DMS53 (cell line): Measurements from ENCODE around the gene GSDME.
"Not testable (repeated sequence)": the region's sequence is repeated elsewhere in the genome, so short reads cannot be mapped to it uniquely, and the experiment has no call there.

ENCODE experiments used
- DNase-seq: peaks from one replicate; lab custom pipeline; 2025; lab: John Stamatoyannopoulos, UW

The GSDME gene

DNA sequence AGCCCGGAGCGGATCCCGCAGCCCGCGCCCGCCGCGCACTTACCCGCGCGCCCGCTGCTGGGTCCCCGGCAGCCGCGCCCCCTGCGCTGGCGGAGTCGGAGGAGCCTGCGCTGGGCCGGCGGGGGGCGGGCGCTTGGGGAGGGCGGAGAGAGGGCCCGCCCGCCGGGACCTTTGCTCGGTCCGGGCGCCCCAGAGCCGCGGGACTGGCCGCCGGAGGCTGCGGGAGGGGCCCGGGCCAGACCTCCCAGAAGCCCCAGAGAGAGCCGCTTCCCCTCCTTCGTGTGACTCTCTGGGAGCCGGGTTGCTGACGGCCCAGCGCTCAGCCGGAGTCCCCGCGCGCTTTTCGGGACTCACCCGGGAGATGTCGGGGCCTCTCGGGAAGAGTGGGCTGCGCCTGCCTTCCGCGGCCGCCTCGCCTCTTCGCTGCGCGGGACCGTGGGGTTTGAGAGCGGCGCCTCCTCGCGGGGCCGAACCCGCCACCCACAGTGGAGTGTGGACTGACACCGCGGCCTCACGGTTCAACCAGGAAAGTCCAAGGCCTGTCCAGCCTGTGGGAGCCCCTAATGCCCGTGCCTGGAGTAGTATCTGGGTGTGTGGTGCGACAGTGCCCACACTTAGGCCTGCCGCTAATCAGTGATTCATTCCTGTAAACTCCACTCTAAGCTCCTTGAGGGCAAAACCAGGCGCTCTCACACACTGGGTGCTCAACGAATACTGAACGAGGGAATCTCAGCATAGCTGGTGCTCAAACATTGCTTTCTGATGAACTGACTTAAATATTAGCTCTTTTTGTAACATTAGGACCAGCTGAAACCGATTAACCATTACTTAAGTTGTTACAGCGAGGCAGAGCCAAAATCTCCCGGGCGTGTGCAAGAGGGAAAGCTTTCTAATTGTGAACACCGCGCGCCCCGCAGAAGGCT is at the start of gene GSDME:
Gene GSDME (minus strand): TSS at position 112 of the 923 bp plus-strand sequence. CDS start 7,690 bp downstream, outside the sequence.
- DNase-seq, result peak; percentile 92

GRCh38 chr7:24802300-24802699 is 45.0 kb upstream of the GSDME start:
- DNase-seq, result no peak

DNA sequence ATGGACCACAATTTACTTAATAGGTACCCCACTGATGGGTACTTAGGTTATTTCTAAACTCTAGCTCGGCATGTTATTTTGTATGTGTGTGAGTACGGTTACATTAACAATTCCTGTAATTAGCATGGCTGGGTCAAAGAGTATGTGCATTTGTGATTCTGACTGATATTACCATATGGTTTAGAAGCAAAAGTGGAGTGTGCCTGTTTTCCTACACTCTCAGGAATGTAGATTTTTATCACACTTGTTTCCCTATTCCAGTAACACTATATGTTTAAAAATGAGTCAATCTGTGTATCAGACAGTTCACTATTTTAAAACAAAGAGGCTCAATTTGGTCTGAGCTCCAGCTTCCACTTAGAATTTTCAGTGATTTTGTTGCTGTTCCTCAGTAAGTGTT is 44.6 kb upstream of the GSDME start:
- DNase-seq, result no peak

- no peak for DNase-seq
Measured at GRCh38 chr7:24800667-24801066, 43.4 kb upstream of the GSDME start.

GRCh38 chr7:24800073-24800472 is 42.8 kb upstream of the GSDME start:
- no peak for DNase-seq

DNA sequence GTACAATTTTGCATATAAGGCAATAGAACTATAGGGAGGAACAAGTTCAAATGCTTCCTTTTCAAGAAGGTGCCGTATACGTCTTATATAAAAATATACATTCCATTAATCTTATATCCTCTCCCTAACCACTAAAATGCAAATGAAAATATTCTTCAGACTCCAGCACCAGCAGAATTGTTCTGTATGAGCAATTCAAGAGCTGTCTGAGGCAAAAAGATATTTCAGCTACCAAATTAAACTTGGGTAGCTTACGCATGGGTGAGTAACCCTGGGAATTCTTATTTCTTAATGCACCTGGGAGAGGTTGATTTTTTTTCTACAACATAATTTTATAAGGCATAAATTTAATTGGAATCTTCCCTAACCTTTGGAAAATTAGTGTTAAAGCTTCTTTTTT is 42.2 kb upstream of the GSDME start:
- no peak for DNase-seq

DNA sequence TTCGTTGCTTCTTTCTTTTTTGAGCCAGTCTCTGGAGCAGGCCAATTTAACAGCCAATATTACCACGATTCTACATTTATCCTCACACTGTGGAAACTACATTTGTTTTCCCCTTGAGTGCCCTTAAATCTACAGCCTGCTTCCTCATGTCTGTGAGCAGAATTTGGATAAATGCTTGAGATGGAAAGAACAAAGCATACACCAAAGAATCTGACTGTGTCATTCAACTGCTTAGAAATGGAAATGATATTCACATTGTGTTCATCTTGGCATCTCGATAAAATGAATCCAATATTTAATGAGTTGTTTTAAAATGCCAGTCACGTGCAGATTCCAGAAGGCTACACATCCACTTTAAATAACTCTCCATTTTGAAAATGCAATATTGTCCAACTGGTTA is 41.0 kb upstream of the GSDME start:
- no peak for DNase-seq

- DNase-seq, result no peak
Measured at GRCh38 chr7:24797270-24797669, 40.0 kb upstream of the GSDME start.

DNA sequence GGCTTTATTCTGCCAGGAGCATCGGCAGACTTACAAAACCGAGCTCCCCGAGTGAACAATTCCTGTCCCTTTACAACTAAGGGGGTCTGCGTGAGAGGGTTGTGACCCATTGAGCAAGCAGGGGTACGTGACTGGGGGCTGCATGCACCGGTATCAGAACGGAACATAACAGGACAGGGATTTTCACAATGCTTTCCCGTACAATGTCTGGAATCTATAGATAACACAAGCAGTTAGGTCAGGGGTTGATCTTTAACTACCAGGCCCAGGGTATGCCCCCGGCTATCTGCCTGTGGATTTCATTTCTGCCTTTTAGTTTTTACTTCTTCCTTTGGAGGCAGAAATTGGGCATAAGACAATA is 38.1 kb upstream of the GSDME start:
- DNase-seq, result no peak

- DNase-seq, result not testable (repeated sequence)
Measured at GRCh38 chr7:24794751-24795406, 37.6 kb upstream of the GSDME start.

DNA sequence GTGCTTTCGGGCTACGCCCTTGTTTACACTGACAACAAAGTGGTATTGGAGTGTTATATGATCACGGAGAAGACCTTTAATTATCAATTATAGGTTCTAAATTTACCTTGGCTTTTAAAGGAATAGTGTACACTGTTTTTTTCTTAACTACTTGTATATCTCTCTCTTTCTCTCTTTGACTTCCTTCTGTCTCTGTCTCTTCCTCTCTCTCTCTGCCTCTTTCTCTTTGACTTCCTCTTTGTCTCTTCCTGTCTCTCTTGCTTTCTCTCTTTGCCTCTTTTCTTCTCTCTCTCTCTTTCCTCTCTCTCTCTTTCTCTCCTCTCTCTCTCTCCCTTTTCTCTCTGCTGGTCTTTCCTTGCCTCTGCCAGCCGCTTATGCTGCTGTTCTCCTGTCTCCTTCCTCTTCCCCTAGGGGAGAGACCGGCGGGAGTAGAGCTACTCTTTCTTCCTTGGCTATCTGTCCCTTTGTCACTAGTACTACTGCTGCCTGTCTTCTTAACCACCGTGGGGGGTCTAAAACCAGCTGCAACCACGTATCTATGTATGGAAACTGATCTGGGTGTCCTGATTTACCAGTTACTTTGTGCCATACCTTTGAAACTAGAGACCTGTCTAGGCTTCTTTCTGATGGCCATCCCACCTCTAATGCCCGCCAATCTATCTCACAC is 36.9 kb upstream of the GSDME start:
- no peak for DNase-seq

DNA sequence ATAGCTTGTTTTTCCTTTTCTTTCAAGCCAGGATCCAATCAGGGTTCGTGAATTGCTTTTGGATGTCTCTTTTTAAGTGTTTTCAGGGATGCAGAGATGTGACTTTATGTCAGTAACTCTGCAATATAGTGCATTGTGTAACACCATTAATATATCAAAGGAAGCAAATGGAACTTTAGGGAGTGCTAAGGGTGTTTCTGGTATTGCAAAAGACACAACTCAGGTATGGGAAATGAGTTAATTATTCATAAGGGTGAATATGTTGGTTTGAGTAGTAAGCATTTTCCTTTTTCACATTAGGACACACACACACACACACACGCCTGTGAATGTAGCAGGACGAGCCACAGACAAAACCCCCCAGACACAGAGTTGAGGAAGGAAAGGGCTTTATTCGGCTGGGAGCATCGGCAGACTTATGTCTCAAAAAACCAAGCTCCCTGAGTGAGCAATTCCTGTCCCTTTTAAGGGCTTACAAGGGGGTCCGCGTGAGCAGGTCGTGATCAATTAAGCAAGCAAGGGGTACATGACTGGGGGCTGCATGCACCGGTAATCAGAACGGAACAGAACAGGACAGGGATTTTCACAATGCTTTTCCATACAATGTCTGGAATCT is 31.8 kb upstream of the GSDME start:
- DNase-seq, result no peak

DNA sequence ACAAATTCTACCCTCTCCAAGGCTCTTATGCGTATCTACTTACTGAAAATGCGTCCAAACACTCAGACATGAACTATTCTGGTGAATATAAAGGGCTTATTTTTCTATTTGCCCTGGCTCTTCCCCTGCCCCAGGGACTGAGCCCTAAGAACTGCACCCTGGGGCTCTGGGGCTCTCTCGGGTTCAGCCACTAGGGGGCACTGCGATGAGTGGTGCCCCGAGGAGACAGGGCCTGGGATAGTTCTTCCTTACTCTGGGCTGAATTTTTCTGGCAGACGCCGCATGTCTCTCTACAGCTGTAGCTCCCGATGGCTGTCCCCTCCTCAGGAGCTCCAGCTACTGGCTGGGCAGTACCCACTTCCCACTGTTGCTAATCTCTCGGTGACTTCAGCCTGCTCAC is 30.8 kb upstream of the GSDME start:
- DNase-seq, result no peak

GRCh38 chr7:24786941-24787340 is 29.7 kb upstream of the GSDME start:
- DNase-seq, result peak; percentile 52

- no peak for DNase-seq
Measured at GRCh38 chr7:24786306-24786705, 29.0 kb upstream of the GSDME start.

DNA sequence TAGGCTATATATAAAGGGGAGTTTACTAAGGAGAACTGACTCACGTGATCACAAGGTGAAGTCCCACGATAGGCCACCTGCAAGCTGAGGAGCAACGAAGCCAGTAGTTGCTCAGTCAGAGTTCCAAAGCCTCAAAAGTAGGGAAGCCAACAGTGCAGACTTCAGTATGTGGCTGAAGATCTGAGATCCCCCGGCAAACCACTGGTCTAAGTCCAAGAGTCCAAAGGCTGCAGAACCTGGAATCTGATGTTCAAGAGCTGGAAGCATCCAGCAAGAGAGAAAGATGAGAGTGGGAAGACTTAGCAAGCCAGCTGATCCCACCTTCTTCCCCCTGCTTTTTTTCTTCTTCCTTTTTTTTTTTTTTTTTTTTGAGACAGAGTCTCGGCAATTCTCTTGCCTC is 27.0 kb upstream of the GSDME start:
- DNase-seq, result no peak

- DNase-seq, result no peak
Measured at GRCh38 chr7:24783698-24784097, 26.4 kb upstream of the GSDME start.

DNA sequence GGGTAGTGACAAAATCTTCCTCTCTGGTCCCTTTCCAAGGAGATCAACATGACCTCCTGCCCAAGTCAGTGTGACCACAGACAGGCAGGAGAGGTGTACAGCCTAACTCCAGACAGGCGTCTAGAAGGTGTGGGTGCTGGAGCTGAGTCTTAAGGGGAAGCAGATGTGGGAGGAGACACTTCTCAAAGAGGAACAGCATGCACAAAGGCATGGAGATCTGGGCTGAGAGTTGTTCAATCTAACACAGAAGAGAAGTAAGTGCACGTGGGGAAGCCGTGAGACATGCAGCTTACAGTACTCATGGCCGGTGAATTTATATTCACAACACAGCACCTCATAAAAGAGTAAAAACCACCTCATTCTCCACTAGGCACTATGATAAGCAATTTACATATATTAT is 23.8 kb upstream of the GSDME start:
- no peak for DNase-seq

GRCh38 chr7:24779283-24779655 is 22.0 kb upstream of the GSDME start:
- no peak for DNase-seq

- no peak for DNase-seq
Measured at GRCh38 chr7:24778543-24779282, 21.4 kb upstream of the GSDME start.

GRCh38 chr7:24777806-24778205 is 20.5 kb upstream of the GSDME start:
- no peak for DNase-seq

DNA sequence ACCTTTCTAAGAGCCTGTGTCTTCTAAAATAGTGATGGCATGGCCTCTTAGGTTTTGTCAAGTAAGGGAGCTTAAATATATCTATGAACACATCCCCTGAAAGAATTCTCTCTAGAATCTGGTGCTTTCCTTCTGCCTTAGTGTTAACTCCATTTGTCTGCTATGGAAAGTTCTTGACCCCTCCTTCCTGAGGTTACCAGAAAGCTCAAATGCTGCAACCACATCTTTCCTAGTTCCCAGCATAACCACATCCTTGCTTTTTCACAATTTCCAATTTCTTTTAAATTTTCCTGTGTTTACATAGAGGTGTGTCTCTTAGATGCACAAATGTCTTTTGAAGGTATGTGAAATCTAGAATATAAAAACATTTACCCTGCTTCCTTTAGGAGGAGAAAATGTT is 16.4 kb upstream of the GSDME start:
- no peak for DNase-seq
